ENCODE results near the gene MAPK10. TPM values are rescaled to one million over a fixed set of nuclear protein-coding genes. Genes with fewer than 3 reads are reported as not detected.

MAPK10 gene
- polyA plus RNA-seq, 3 donors: 0.36 TPM; not detected in 2

- TF ChIP-seq CTCF (IDR thresholded peaks at IDR 0.05): no peak
- intact Hi-C loops (cut with micrococcal nuclease): no loop called here
- H3K27ac ChIP-seq (ENCODE audit: low read depth in 1 of 2, low read length in 2 of 2): no peak overlapping the region
- H3K4me2 ChIP-seq (replicated peaks; ENCODE audit: extremely low read depth, low read length, poor library complexity, severe bottlenecking): no peak overlapping the region
- no peaks in the 10 kb centered on the region for H4K20me1 ChIP-seq (ENCODE audit: insufficient read depth, low read length)
- no peak overlapping the region for H2AFZ ChIP-seq (ENCODE audit: insufficient read depth, low read depth, low read length, poor library complexity, severe bottlenecking)
- no peak overlapping the region for H3K4me3 ChIP-seq (replicated peaks in 1 of 3; ENCODE audit: low read depth in 2 of 3, low read length in 3 of 3)
- H3K27me3 ChIP-seq (ENCODE audit: control insufficient read depth in 2 of 2, insufficient read depth in 2 of 2, low read length in 2 of 2): no peaks in the 10 kb centered on the region
- H3K27me3 Mint-ChIP-seq (ENCODE audit: low read depth in 3 of 3): no peaks in the 10 kb centered on the region
- H3K36me3 Mint-ChIP-seq: no peaks in the 10 kb centered on the region
- no peaks in the 10 kb centered on the region for H3K4me1 Mint-ChIP-seq
- no peak for DNase-seq
- H3K36me3 ChIP-seq (replicated peaks in 1 of 2; ENCODE audit: control insufficient read depth in 1 of 2, insufficient read depth in 2 of 2, low read length in 2 of 2): no peaks in the 10 kb centered on the region
- H3K9me3 Mint-ChIP-seq: peaks cover 0 to 12% (median under 1%) of the 10 kb centered on the region in 7 donors
- H3K4me3 Mint-ChIP-seq: no peak overlapping the region
- H3K9ac ChIP-seq (ENCODE audit: insufficient read depth, low read length, poor library complexity, severe bottlenecking): no peak overlapping the region
- H3K27ac Mint-ChIP-seq: no peak overlapping the region
- peaks cover 0 to 10% of the 10 kb centered on the region in 2 donors for H3K9me3 ChIP-seq (replicated peaks in 1 of 2; ENCODE audit: control insufficient read depth in 1 of 2, insufficient read depth in 1 of 2, low read length in 2 of 2)
- no peaks in the 10 kb centered on the region for H3K79me2 ChIP-seq (ENCODE audit: insufficient read depth, low read length)
- no peaks in the 10 kb centered on the region for H3K4me1 ChIP-seq (ENCODE audit: control insufficient read depth in 1 of 2, insufficient read depth in 2 of 2, low read length in 2 of 2)
These were observed 241.1 kb downstream of the MAPK10 start for GRCh38 chr4:86118711-86119110.

GRCh38 chr4:86117705-86118302, 242.0 kb downstream of the MAPK10 start:
- Histone ChIP-seq H3K9ac (ENCODE audit: insufficient read depth, low read length, poor library complexity, severe bottlenecking) (no peak overlapping the region), H3K36me3 (replicated peaks in 1 of 2; ENCODE audit: control insufficient read depth in 1 of 2, insufficient read depth in 2 of 2, low read length in 2 of 2) (no peaks in the 10 kb centered on the region), H3K79me2 (ENCODE audit: insufficient read depth, low read length) (no peaks in the 10 kb centered on the region), H3K4me3 (replicated peaks in 1 of 3; ENCODE audit: low read depth in 2 of 3, low read length in 3 of 3) (no peak overlapping the region), H3K27ac (ENCODE audit: low read depth in 1 of 2, low read length in 2 of 2) (no peak overlapping the region), H3K4me2 (replicated peaks; ENCODE audit: extremely low read depth, low read length, poor library complexity, severe bottlenecking) (no peak overlapping the region), H3K4me1 (ENCODE audit: control insufficient read depth in 1 of 2, insufficient read depth in 2 of 2, low read length in 2 of 2) (no peaks in the 10 kb centered on the region), H4K20me1 (ENCODE audit: insufficient read depth, low read length) (no peaks in the 10 kb centered on the region), H3K9me3 (replicated peaks in 1 of 2; ENCODE audit: control insufficient read depth in 1 of 2, insufficient read depth in 1 of 2, low read length in 2 of 2) (peaks cover 0 to 10% of the 10 kb centered on the region in 2 donors), H3K27me3 (ENCODE audit: control insufficient read depth in 2 of 2, insufficient read depth in 2 of 2, low read length in 2 of 2) (no peaks in the 10 kb centered on the region), H2AFZ (ENCODE audit: insufficient read depth, low read depth, low read length, poor library complexity, severe bottlenecking) (no peak overlapping the region)
- H3K4me3 Mint-ChIP-seq: no peak overlapping the region
- DNase-seq: no peak
- H3K36me3 Mint-ChIP-seq: no peaks in the 10 kb centered on the region
- H3K4me1 Mint-ChIP-seq: no peaks in the 10 kb centered on the region
- H3K27ac Mint-ChIP-seq: no peak overlapping the region
- no peaks in the 10 kb centered on the region for H3K27me3 Mint-ChIP-seq (ENCODE audit: low read depth in 3 of 3)
- intact Hi-C loops (cut with micrococcal nuclease): no loop called here
- no peak for TF ChIP-seq CTCF (IDR thresholded peaks at IDR 0.05)
- H3K9me3 Mint-ChIP-seq: peaks cover 0 to 12% (median 4%) of the 10 kb centered on the region in 7 donors
- 72% methylated on average over 2 of the region's 2 CpGs for WGBS (ENCODE audit: insufficient coverage)
